Measurements from ENCODE around the gene SNX10.

SNX10 gene

DNA sequence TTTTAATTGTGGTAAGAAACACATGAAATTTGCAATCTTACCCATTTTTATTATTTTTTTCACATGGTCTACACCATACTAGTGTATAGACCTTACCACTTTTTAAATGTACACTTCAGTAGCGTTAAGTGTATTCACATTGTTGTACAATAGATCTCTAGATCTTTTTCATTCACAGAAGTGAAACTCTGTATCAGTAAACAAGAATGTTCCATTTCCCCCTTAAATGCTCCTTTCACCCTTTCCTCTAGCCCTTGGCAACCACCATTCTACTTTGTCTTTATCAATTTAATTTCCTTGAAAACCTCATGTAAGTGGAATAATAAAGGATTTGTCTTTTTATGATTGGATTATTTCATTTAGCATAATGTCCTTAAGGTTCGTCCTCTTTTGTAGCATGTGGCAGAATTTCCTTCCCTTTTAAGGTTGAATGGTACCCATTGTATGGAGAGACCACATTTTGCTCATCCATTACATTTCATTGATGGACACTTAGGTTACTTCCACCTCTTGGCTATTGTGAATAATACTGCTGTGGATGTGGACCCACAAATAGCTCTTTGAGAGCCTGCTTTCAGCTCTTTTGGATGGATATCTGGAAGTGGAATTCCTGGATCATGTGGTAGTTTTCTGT lies 45.7 kb downstream of the SNX10 start:
- no peak for DNase-seq (ENCODE audit: low spot score)

DNA sequence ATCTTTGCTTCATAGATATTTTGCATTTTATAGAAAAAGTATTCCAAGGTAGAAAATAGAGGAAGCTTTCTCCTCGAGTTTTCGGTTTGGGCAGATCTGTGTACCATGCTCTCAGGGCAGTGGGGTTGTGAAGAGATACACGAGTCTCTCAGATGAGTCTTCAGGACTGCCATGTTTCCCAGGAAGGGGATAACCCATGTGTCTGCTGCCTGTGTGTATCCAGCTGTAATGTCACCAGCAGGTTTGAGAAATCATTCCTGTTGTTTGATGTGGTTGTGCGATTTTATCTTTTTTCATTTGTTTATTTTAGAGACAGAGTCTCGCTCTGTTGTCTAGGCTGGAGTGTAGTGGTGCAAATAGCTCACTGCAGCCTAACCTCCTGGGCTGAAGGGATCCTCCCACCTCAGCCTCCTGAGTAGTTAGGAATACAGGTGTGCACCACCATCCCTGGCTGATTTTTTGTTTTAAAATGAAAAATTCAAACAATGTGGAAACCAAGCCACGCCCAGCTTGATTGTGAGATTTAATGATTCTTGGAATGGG lies 48.9 kb downstream of the SNX10 start:
- no peak for DNase-seq (ENCODE audit: low spot score)

DNA sequence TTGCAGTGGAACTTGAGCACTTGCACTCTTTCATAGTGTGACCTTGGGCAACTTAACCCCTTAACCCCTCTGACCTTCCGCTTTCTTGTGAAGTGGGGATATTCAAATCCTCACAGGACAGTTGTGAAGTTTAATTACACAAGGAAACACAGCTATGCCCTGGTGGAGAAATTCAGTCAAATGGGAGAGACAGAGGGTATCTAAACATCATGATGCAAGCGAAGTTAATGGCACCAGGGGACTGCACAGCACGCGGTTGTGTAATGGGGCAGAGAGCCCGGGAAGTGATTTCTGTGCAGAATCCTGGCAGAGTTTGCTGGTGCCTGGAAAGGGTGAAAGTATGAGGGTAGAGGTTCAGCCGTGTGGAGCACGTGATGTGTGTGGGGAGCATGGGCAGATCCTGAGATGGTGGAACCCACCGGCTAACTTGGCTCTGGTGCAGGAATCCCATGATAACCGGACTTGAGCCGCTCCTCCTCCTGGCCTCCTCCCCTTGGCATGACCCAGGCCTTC lies 51.7 kb downstream of the SNX10 start:
- no peak for DNase-seq (ENCODE audit: low spot score)

DNA sequence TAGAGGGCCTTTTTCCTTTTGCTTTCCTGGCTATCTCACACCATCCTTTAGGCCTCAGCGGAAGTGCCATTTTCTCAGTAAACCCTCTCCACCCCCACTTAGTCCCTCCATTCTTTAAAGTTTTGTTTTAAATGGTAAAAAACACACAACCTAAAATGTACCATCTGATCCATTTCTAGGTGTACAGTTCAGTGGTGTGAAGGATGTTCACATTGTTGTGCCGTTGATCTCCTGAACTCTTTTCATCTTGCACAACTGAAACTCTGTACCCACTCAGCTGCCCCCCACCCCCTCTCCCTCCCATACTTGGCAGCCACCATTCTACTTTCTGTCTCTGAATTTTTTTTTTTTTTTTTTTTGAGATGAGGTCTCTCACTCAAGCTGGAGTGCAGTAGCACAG lies 52.2 kb downstream of the SNX10 start:
- DNase-seq (ENCODE audit: low spot score) = no peak

DNA sequence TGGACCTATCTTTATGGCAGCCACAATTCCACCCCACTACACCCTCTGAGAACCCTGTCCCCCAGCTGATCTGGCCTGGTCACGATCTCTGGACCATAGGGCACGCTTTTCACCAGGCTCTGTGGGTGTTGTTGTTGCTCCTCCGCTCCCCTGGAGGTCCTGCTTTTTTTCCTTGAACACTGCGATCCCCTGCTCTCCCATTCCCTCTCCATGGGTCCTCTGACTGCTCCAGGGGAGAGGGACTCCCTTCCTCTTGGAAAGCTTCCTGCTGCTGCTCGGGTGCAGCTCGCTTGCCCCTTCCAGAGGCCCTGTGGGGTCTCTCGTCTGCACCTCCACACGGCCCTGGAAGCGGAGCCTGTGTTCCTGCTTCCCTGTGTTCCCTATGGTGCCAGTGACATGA lies 53.5 kb downstream of the SNX10 start:
- no peak for DNase-seq (ENCODE audit: low spot score)

DNA sequence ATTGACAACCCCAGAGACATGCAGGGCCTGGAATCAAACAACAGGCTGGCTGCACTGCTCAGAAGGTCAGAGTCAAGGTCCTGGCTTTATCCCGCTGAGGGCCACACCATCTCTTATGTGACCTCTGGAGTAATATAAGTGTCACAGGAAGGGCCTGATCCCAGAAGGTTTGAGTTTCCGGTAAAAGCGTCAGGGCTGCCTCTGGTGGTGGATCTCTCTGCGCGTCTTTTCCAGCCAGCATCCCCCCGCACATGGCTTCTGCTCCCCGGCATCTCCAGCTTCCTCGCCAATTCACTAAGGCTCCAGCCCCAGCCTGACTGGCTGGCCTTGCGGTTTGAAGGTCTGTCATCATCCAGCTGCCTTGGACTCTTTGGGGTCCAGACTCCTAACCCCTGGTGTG lies 54.2 kb downstream of the SNX10 start:
- no peak for DNase-seq (ENCODE audit: low spot score)

DNA sequence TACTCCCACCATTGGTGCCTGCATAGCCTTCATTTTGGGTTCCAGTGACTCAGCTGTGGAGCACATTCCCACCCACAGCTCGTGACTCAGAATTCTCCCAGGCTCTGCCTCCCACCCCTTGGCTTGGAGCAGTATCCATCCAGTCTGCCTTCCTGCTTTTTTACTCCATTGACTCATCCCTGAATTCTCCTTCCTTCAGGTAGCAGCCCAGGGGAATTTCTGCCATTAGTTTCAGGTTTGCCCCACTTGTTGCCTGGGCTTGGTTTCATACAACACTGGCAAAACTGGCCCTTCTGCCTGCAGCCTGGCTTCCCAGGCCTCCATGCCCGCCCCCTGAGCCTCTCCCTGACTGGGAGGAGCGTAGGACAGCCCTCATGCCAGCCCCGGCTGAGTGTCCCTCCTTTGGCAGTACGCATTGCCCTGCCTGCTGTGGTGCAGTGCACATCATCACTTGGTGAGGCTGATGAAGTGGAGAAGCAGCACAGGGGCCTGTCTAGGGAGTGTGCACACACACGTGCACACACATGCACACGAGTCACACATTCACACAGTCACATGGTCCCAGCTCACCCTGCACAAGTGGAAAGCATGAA lies 55.0 kb downstream of the SNX10 start:
- DNase-seq (ENCODE audit: low spot score) = no peak

DNA sequence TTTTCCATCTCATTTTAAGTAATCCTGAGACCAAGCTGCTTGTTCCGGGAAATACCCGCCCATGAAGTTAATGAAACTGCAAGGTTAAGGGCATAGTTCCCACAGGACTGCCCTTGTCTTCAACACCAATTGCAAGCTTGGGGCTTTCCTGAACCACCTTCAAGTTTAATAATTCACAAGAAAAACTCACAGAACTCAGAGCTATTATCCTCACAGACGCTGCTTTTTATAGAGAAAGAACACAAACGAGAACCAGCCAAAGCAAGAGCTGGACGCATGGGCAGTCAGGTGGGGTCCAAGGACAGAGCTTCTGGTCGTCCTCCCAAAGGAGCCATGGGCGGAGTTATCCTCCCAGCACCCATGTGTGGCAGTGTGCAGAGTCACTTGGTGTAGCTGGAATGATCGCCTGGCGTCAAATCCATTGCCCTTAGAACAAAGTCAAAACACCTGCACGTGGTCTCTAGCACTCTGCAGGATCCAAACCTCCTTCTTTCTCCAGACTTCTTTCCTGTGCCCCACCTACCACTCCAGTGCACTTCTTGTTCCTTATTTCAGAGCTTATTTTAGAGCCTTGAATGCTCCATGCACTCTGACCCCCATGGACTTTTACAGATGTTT lies 56.7 kb downstream of the SNX10 start:
- no peak for DNase-seq (ENCODE audit: low spot score)

DNA sequence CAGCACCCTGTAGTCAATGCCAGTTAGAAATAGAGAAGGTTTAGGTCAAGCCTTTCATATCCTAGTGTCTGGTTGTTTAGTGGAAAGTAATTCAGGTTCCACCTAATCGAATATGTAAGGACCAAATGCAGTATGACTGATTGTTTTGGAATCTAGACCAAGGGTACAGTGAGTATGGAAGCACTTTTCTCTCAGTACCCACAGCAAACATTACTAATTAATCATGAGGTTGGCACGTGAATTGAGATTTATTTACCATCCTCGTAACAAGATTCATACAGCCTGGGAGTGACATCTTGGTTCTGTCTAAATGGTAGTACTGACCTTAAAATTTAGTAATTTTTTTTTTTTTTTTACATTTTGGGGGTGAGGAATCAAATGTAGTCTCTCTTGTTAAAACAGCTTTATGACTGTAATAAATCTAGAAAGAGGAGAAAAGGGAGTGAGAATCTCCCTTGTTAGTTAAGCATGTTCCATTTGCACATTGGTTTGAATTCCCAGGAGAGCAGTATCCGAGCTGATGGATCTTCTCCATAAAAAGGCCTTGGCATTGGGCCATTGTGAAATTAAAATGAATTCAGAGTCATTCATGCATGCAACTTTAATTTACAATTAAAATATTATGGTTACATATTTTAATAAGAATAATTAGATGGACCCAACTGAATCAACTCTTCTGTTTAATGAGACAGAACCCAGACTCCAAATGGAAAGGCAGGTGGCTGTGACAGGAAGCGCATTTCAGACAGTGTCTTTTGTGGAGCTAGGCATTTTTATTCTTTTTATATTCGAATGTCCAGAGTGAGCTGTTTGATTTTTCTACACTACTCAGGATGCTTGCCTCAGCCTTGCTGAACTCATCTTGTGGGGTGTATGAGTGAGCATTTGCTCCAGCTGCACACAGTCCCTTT lies 57.6 kb downstream of the SNX10 start:
- DNase-seq (ENCODE audit: low spot score) = no peak

DNA sequence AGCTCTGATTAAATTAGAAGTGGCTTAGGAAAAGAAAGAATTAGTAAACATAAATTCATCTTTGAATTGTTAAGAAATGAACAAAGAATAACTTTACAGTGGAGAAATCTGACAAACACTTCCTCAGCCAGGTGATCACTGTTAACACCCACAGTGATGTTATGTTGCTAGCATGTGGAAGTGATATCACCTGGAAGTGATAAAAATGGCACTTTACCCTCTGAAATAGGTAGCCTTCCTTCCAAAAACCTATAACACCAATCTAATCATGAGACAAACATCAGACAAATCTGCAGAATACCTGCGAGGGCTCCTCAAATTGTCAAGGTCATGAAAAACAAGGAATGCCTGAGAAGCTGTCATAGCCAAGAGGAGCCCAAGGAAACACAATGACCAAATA lies 59.5 kb downstream of the SNX10 start:
- DNase-seq (ENCODE audit: low spot score) = no peak

DNA sequence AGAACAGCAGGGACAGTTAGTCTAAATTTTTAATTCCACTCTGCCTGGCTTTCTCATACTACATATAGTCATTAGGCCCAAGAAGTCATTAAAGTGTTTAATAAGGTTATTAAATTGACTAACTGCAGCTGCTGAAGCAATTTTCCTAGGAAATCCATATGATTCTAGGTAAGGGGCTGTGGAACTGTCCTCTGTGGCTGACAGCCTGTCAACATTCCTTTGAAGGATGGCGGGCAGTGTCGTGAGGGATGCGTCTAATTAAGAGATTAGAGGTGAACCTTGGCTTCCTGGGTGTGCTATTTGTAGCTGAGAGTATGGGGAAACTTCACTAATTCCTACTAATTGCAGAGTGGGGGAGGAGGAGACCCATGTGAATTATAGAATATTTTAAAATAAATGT lies 64.6 kb downstream of the SNX10 start:
- no peak for DNase-seq (ENCODE audit: low spot score)

DNA sequence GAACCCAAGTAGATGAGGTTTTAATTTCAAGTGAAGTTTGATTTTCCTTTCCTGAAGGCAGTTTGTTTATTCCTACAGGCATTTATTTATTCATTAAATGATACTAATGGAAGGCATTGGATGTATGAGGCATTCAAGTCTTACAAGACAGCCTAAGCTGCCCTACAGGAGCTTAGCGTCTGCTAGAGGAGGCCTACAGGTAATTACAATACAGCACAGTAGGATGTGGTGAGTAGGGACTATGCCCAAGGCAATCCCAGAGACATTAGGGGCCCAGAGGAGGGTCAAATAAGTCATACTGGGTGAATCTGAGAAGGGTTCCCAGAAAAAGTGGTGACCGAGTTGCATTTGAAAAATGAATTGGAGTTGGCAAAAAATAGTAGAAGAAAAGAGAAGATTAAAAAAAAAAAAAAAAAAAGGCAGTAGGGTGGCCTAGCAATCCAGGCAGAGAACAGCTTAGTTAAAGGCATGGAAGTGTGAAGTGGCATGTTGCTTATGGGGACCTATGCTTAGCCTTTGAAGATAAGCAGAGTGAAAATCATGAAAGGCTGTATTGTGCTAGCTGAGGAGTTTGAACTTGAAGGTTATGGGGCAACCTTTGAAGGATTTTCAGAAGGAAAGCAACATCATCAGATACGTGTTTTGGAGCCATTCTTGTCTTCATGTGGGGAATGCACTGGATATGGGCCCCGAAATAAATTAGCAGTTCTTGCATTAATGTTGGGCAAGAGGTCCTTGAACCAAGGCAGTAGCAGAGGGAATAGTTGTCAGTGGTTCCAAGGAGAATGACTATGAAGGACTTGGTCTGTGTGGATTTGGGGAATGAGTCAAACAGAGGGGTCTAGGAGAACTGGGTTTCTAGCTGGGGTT lies 65.5 kb downstream of the SNX10 start:
- no peak for DNase-seq (ENCODE audit: low spot score)

DNA sequence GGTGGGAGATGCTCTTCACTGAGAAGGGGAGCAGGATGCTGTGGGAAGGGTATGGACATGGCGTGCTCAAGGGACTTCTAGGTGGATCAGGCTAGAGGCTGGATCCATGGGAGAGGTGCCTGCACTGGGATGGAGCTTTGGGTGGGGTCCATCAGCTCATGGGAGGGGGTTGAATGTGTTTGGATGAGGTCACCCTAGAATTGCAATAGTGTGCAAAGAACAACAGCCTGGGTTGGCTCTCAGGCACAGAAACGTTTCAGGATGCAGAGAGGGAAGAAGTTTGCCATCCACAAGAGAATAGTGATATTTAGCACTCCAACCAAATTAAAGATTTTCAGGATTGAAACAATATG lies 66.1 kb downstream of the SNX10 start:
- no peak for DNase-seq (ENCODE audit: low spot score)

DNA sequence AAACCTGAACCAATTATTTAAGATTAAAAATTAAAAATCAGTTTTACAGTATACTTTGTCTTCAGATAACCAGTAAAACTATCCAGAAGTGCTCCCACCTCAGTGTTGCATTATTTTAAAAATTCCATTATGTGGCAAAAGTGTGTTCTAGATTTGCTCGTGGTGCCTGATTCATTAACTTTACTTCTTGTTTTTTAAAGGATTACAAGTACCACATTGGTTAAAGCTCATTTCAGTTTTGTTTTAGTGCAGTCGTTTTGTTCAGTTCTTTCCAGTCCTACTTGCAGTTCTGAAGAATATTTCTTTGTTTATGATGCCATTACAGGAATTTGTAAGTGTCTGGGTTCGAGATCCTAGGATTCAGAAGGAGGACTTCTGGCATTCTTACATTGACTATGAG lies 69.0 kb downstream of the SNX10 start:
- no peak for DNase-seq (ENCODE audit: low spot score)

DNA sequence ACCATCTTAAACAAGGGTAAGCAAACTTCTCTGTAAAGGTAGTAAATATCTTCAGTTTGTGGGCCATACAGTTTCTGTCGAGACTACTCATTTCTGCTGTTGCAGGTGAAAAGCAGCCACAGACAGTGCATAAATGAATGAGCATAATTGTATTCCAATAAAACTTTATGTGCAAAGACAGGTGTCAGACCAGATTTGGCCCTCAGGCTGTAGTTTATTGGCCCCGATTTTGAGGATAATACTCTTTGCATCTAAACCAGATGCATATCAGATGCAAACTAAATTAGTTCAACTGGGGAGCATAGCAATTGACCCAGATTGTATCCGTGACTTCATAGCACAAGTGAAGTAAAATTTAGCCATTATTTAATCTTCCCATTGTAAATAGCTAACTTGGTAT lies 70.0 kb downstream of the SNX10 start:
- DNase-seq (ENCODE audit: low spot score) = no peak

DNA sequence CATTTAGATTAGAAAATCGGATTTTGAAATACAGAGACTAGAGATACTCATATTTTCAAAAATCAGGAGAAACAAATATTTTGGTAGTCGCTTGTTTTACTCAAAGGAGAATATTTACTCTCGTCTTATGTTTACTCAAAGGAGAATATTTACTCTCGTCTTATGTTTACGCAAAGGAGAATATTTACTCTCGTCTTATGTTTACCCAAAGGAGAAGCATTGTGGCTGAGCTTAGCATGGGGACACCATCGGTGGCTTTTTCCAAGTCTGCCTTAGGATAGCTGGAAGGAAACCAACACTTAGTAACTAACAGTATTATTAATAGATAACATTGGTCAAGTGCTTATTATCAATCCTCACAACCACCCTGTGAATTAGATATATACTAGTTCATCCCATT lies 71.8 kb downstream of the SNX10 start:
- DNase-seq (ENCODE audit: low spot score) = no peak

DNA sequence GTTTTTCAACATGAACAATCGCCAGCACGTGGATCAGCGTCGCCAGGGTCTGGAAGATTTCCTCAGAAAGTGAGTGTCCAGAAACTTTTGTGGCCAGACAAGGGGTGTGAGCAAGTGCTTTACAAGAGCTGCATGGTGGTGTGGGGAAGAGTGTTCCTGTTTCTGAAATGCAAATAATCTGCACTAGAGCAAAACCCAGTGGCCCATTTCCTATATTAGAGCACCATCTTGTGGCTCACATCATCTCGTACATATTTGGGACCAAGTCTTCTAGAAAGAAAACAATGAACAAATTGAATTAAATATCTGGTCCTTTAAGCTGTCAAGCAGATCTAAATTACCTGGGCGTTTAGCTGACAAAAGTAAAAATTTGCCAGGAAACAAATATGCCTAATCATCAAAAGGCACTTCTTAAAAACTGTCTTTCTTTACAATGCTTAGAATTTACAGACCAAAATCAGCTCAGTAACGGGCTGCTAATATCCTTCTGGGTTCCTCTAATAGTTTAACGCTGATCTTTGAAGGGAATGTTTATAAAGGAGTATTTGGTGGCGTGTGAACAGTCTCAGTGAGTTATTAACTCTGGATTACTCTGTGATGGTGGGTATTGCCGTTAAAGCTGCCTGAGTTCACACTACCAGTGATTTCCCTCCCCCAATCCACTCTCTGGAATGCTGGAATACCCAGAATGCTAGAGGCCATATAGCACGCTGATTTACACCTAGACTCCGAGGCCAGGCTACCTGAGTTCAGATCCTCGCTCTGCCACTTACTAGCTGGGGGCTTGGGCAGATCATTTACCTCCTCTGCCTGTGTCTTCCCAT lies 73.6 kb downstream of the SNX10 start:
- DNase-seq (ENCODE audit: low spot score) = peak; percentile 53

DNA sequence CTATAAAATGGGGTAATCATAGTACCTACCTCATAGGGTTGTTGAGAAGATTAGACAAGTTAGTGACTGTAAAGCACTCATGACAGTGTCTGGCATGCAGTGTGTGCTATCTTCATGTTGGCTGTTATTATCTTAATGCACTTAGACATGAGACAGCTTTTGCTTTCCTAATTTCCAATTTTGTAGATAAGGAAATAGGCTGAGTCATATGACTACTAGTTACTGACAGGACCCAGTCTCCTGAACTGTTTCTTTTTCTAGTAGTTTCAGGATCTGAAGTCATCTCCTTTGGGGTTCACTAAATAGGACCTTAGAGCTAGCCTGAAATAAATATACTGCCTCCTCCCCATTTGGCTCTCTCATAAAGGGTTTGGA lies 74.2 kb downstream of the SNX10 start:
- DNase-seq (ENCODE audit: low spot score) = no peak

DNA sequence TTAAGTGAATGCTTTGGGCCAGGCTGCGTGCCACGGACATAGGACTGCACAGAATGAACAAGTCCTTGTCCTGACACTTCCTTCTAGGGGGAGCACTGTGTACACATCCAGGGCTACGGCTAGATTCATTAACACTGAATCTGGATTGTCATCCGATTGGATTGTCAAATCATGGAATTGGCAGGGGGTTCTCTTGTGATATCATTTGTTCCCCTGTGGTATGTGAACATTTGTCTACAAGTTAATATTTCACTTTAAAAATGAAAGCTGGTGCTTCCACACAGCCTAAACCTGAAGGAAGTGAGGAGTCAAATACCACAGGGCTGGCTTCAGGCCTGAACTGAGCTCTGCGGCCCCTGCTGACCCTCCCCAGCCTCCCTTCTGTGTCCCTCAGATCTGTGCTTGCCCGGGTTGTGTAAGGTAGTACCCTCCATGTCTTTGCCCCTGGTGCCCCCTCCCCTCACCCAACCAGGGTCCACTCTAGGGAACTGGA lies 75.6 kb downstream of the SNX10 start:
- DNase-seq (ENCODE audit: low spot score) = no peak

DNA sequence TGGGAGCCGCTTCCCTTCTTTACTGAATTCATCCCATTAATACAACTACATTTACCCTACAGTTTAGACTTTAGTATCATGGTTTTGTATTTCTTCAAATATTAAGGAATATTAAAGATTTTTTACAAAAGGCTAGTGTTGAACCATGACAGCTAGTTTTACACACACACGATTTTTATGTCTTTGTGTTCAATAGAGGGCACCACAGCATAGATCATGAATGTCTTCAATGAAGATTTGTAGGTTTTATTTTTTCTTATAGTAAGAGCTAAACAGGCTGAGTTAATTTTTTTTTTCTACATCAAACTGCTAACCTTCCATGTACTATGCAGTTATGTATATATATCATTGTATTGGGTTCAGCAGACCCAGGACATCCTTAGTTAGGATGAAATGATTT lies 76.9 kb downstream of the SNX10 start:
- DNase-seq (ENCODE audit: low spot score) = no peak

Measured in germinal center (tissue), 1 donor.